A549 treated with GW870086 at 1 μM for 4 hours (cell line): ENCODE data around the gene TUBB2B. TPM values are rescaled to one million over a fixed set of nuclear protein-coding genes. Genes with fewer than 3 reads are reported as not detected.

Experiments
- total RNA-seq: library from RNA; stranded (reverse); fragments of 200-300 nt; extraction: Qiagen RNA extraction; gene quantifications from 5 replicates; pipeline ENCODE4 v1.2.3, GENCODE V29; 2022; ENCODE audit warnings: low read depth

TUBB2B gene
- total RNA-seq: 13.7 to 15.1 TPM (median 14.5 TPM) in 5 replicates

DNA sequence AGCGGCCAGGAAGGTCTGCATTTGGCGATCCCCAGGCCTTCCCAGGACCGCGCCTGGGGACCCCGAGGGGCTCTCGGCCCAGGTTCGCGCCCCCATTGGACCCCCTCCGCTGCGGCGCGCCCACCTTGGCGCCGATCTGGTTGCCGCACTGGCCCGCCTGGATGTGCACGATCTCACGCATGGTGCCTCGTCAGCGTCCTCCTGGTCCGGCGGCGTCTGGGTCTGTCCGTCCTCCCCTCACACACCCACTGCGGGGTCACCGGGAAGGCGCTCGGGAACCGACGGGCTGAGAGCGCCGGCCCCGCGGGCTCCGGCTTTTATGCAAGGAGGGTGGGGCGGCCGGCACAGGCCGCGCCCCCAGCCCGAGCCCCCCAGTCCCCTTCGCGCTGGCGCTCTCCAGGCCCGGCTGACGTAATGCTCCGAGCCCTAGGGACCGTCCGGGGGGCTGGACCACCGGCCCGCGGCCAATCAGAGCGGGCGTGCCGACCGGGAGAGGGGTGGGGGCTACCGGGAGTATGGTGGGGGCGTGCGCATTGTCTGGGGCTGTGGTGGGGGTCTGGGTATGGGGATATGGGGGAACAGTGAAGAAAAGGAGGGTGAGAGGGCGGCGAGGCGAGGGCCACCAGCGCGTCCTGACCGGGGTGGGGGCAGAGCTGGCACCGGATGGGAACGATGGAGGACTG is at the start of gene TUBB2B:
Gene TUBB2B, minus strand, starts transcription at position 291 of the 683 bp plus-strand sequence. Its CDS starts 110 bp downstream, at position 181.

DNA sequence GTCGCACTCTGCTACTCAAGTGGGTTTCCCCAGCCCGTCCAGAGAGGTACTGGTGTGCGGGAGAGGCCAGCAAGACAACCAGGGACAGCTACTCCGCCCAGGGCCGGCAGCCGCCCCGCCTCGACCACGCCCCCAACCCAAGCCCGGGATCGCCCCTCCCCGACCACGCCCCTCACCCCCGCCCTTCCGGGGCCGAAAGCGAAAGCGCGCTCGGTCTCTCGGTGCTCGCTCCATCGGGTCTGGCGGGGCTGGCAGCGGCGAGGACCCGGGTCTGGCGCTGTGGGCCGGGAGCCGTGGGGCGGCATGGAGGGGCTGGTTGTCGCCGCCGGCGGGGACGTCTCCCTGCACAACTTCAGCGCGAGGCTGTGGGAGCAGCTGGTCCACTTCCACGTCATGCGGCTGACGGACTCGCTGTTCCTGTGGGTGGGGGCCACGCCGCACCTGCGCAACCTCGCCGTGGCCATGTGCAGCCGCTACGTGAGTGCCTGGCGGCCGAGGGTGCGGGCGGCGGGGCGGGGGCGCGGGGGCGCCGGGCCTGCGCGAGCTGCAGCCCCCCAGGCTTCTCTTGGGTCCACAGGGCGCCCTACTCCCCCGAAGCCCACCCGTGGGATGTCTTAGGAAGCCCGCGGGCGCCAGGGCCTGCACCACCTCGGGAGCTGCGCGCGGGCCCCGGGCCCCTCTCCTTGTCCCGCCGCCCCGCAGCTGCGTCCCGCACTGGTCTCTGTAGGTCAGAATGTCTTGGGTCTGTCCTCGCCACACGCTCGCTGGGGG is 31.5 kb upstream of the TUBB2B start, which contains the start of gene PSMG4:
Gene PSMG4, plus strand, starts transcription at position 228 of the 771 bp plus-strand sequence. Its CDS starts 76 bp downstream, at position 304.

Other genes starting within 250 kb of the TUBB2B start
- 60.6 to 79.8 TPM (median 77.7 TPM) in 5 replicates for gene NQO2, start 227.8 kb downstream of the TUBB2B start, total RNA-seq
- 11.7 to 13.2 TPM (median 12.6 TPM) in 5 replicates for gene RIPK1, start 159.2 kb downstream of the TUBB2B start, total RNA-seq
- gene BPHL, start 108.9 kb downstream of the TUBB2B start, total RNA-seq: 19.1 to 25.8 TPM (median 23.7 TPM) in 5 replicates
- 77.9 to 101 TPM (median 92.2 TPM) in 5 replicates for gene TUBB2A, start 70.1 kb downstream of the TUBB2B start, total RNA-seq
- gene PSMG4, start 31.3 kb upstream of the TUBB2B start, total RNA-seq: 22.5 to 29.7 TPM (median 28.6 TPM) in 5 replicates
- 8.1 to 12.0 TPM (median 10.2 TPM) in 5 replicates for gene SLC22A23, start 229.4 kb upstream of the TUBB2B start, total RNA-seq